Measurements from ENCODE around the gene KSR2.

GRCh38 chr12:117472983-117473382 lies 495.8 kb downstream of the KSR2 start:
- TF ChIP-seq POLR2AphosphoS5 (IDR thresholded peaks at IDR 0.05; ENCODE audit: low read depth, low read length), result no peak
- no peak for TF ChIP-seq TAF1 (IDR thresholded peaks at IDR 0.05; ENCODE audit: low read depth, low read length)
- no peak for TF ChIP-seq POLR2A (IDR thresholded peaks at IDR 0.05; ENCODE audit: low read depth, low read length)
- no peak for TF ChIP-seq POU2F2 (IDR thresholded peaks at IDR 0.05; ENCODE audit: low read depth, low read length)
- TF ChIP-seq SPI1 (IDR thresholded peaks at IDR 0.05; ENCODE audit: low read depth, low read length), result no peak

Data from GM12891 (cell line).